Measurements from ENCODE around the gene SLC44A3.

The SLC44A3 gene

GRCh38 chr1:94843430-94843829 is 23.3 kb downstream of the SLC44A3 start:
- H3K9ac ChIP-seq (ENCODE audit: low read length): no peak overlapping the region
- no peaks in the 10 kb centered on the region for H3K36me3 ChIP-seq (ENCODE audit: insufficient read depth, low read length)
- no peaks in the 10 kb centered on the region for H3K9me3 ChIP-seq (ENCODE audit: low read length)
- H3K4me1 ChIP-seq (ENCODE audit: insufficient read depth, low read length): no peaks in the 10 kb centered on the region
- H3K27me3 ChIP-seq (ENCODE audit: control insufficient read depth in 1 of 2, insufficient read depth in 2 of 2, low read length in 2 of 2): no peaks in the 10 kb centered on the region
- H3K4me3 ChIP-seq (ENCODE audit: low read depth in 1 of 2, low read length in 2 of 2): no peak overlapping the region
- H3K27ac ChIP-seq (ENCODE audit: low read depth, low read length): no peak overlapping the region

DNA sequence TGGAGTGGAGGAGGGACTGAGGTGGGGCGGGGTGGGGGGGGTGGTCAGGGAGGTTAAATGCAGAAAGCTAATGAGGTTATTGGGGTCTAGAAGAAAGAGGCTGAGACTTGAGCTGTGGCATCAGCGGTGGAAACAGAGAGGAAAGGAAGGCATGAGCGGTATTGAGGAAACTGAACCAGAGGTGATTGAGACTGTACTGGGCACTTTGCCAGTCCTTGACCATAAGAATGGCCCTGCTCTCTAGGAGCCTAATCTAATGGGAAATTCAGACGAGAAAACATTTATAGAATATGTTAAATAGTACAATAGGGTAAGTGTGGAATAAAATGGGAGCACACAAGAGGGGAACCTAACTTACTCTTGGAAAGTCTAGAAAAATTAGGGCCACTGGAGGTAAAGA is 23.7 kb downstream of the SLC44A3 start:
- no peak overlapping the region for H3K27ac ChIP-seq (ENCODE audit: low read depth, low read length)
- no peaks in the 10 kb centered on the region for H3K36me3 ChIP-seq (ENCODE audit: insufficient read depth, low read length)
- H3K27me3 ChIP-seq (ENCODE audit: control insufficient read depth in 1 of 2, insufficient read depth in 2 of 2, low read length in 2 of 2): no peaks in the 10 kb centered on the region
- no peaks in the 10 kb centered on the region for H3K9me3 ChIP-seq (ENCODE audit: low read length)
- H3K9ac ChIP-seq (ENCODE audit: low read length): no peak overlapping the region
- no peak overlapping the region for H3K4me3 ChIP-seq (ENCODE audit: low read depth in 1 of 2, low read length in 2 of 2)
- H3K4me1 ChIP-seq (ENCODE audit: insufficient read depth, low read length): no peaks in the 10 kb centered on the region

DNA sequence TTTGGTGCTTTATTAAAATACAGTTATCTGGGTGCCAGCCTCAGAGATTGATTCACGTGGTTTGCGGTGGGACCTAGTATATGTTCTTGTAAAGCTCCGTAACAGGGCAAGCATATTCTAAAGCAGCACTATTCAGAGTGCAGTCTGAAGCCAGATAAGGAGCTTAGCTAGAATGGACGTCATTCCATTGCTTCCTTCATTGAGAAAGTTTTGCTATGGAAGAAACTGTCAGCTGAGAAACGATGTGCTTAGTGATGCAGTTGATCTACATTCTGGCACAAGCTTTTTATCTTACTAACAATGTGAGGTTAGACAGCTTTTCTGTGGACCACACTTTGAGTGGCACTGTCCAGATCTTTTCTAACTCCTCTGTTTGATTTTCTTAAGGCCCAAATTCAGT is 26.2 kb downstream of the SLC44A3 start:
- H3K27me3 ChIP-seq (ENCODE audit: control insufficient read depth in 1 of 2, insufficient read depth in 2 of 2, low read length in 2 of 2): no peaks in the 10 kb centered on the region
- H3K9me3 ChIP-seq (ENCODE audit: low read length): no peaks in the 10 kb centered on the region
- no peaks in the 10 kb centered on the region for H3K4me1 ChIP-seq (ENCODE audit: insufficient read depth, low read length)
- H3K27ac ChIP-seq (ENCODE audit: low read depth, low read length): no peak overlapping the region
- H3K36me3 ChIP-seq (ENCODE audit: insufficient read depth, low read length): no peaks in the 10 kb centered on the region
- no peak overlapping the region for H3K4me3 ChIP-seq (ENCODE audit: low read depth in 1 of 2, low read length in 2 of 2)
- H3K9ac ChIP-seq (ENCODE audit: low read length): no peak overlapping the region

GRCh38 chr1:94851571-94851970 is 31.4 kb downstream of the SLC44A3 start:
- Histone ChIP-seq H3K4me3 (ENCODE audit: low read depth in 1 of 2, low read length in 2 of 2) (no peak overlapping the region), H3K9me3 (ENCODE audit: low read length) (no peaks in the 10 kb centered on the region), H3K9ac (ENCODE audit: low read length) (no peak overlapping the region), H3K36me3 (ENCODE audit: insufficient read depth, low read length) (no peaks in the 10 kb centered on the region), H3K4me1 (ENCODE audit: insufficient read depth, low read length) (peaks cover 10% of the 10 kb centered on the region), H3K27ac (ENCODE audit: low read depth, low read length) (no peak overlapping the region), H3K27me3 (ENCODE audit: control insufficient read depth in 1 of 2, insufficient read depth in 2 of 2, low read length in 2 of 2) (no peaks in the 10 kb centered on the region)

GRCh38 chr1:94852788-94853187 is 32.6 kb downstream of the SLC44A3 start:
- no peak overlapping the region for H3K9ac ChIP-seq (ENCODE audit: low read length)

DNA sequence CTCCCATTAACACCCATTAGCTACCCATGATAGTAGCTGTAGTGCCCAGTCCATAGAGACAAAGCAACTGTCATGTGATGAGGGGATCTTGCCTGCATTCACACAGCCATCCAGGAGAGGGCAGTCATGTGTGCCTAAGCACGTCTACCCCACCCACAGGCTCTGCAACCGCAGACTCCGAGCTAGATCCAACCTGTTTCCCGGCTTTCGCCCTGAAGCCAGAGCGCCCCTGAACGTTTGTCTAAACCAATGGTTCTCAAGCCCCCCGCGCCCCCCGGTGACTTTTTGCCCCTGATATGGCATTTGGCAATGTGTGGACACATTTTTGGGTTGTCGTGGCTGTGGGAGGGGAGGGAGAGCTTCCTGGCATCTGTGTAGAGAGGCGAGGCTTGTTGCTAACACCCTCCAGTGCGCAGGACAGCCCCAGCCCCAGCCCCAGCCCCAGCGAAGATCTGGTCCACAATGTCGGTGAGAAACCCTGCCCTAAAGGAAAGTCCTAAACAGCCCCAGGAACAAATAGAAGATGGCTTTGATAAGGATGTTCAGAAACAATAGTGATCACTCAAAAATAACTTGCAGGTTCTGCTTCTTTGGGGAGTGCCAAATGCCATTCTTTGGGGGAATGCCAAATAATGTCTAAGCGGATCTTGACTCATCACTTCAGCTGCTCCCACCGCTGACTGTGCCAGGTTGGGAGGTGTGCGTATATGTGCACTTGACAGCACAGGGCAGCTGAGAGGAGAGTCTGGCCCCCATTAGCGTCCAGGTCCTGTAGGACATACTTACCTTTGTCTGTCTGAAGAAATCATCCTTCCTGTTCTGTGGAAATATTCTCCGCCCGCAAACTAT is 34.5 kb downstream of the SLC44A3 start:
- no peaks in the 10 kb centered on the region for H3K27me3 ChIP-seq (ENCODE audit: control insufficient read depth in 1 of 2, insufficient read depth in 2 of 2, low read length in 2 of 2)
- H3K27ac ChIP-seq (ENCODE audit: low read depth, low read length): peak overlapping the region; percentile 45
- no peaks in the 10 kb centered on the region for H3K9me3 ChIP-seq (ENCODE audit: low read length)
- no peaks in the 10 kb centered on the region for H3K36me3 ChIP-seq (ENCODE audit: insufficient read depth, low read length)
- H3K4me1 ChIP-seq (ENCODE audit: insufficient read depth, low read length): peaks cover 10% of the 10 kb centered on the region
- H3K4me3 ChIP-seq (ENCODE audit: low read depth in 1 of 2, low read length in 2 of 2): peak overlapping the region; percentile 22 to 58
- H3K9ac ChIP-seq (ENCODE audit: low read length): peak overlapping the region; percentile 40

More at GRCh38 chr1:94852788-94853187, 32.6 kb downstream of the SLC44A3 start:
- H3K27ac ChIP-seq (ENCODE audit: low read depth, low read length): no peak overlapping the region
- H3K36me3 ChIP-seq (ENCODE audit: insufficient read depth, low read length): no peaks in the 10 kb centered on the region
- no peak overlapping the region for H3K4me3 ChIP-seq (ENCODE audit: low read depth in 1 of 2, low read length in 2 of 2)
- H3K27me3 ChIP-seq (ENCODE audit: control insufficient read depth in 1 of 2, insufficient read depth in 2 of 2, low read length in 2 of 2): no peaks in the 10 kb centered on the region
- H3K4me1 ChIP-seq (ENCODE audit: insufficient read depth, low read length): peaks cover 10% of the 10 kb centered on the region
- no peaks in the 10 kb centered on the region for H3K9me3 ChIP-seq (ENCODE audit: low read length)

GRCh38 chr1:94855307-94855700 is 35.1 kb downstream of the SLC44A3 start:
- H3K9me3 ChIP-seq (ENCODE audit: low read length): no peaks in the 10 kb centered on the region
- H3K27me3 ChIP-seq (ENCODE audit: control insufficient read depth in 1 of 2, insufficient read depth in 2 of 2, low read length in 2 of 2): no peaks in the 10 kb centered on the region
- H3K4me3 ChIP-seq (ENCODE audit: low read depth in 1 of 2, low read length in 2 of 2): peak overlapping the region in 1 of 2 donors; percentile 58
- H3K36me3 ChIP-seq (ENCODE audit: insufficient read depth, low read length): no peaks in the 10 kb centered on the region
- H3K27ac ChIP-seq (ENCODE audit: low read depth, low read length): peak overlapping the region; percentile 45
- H3K4me1 ChIP-seq (ENCODE audit: insufficient read depth, low read length): peaks cover 10% of the 10 kb centered on the region
- peak overlapping the region; percentile 40 for H3K9ac ChIP-seq (ENCODE audit: low read length)

GRCh38 chr1:94856004-94856403 is 35.8 kb downstream of the SLC44A3 start:
- Histone ChIP-seq H3K9me3 (ENCODE audit: low read length) (no peaks in the 10 kb centered on the region), H3K9ac (ENCODE audit: low read length) (no peak overlapping the region), H3K4me3 (ENCODE audit: low read depth in 1 of 2, low read length in 2 of 2) (no peak overlapping the region), H3K27me3 (ENCODE audit: control insufficient read depth in 1 of 2, insufficient read depth in 2 of 2, low read length in 2 of 2) (no peaks in the 10 kb centered on the region), H3K27ac (ENCODE audit: low read depth, low read length) (no peak overlapping the region), H3K4me1 (ENCODE audit: insufficient read depth, low read length) (peaks cover 10% of the 10 kb centered on the region), H3K36me3 (ENCODE audit: insufficient read depth, low read length) (no peaks in the 10 kb centered on the region)

- no peak overlapping the region for H3K27ac ChIP-seq (ENCODE audit: low read depth, low read length)
- no peak overlapping the region for H3K9ac ChIP-seq (ENCODE audit: low read length)
- no peak overlapping the region for H3K4me3 ChIP-seq (ENCODE audit: low read depth in 1 of 2, low read length in 2 of 2)
- peaks cover 10% of the 10 kb centered on the region for H3K4me1 ChIP-seq (ENCODE audit: insufficient read depth, low read length)
- no peaks in the 10 kb centered on the region for H3K36me3 ChIP-seq (ENCODE audit: insufficient read depth, low read length)
- no peaks in the 10 kb centered on the region for H3K27me3 ChIP-seq (ENCODE audit: control insufficient read depth in 1 of 2, insufficient read depth in 2 of 2, low read length in 2 of 2)
- H3K9me3 ChIP-seq (ENCODE audit: low read length): no peaks in the 10 kb centered on the region
These were observed 36.7 kb downstream of the SLC44A3 start for GRCh38 chr1:94856868-94857267.

GRCh38 chr1:94858276-94858675 is 38.1 kb downstream of the SLC44A3 start:
- Histone ChIP-seq H3K4me3 (ENCODE audit: low read depth in 1 of 2, low read length in 2 of 2) (no peak overlapping the region), H3K4me1 (ENCODE audit: insufficient read depth, low read length) (peaks cover 22% of the 10 kb centered on the region), H3K27me3 (ENCODE audit: control insufficient read depth in 1 of 2, insufficient read depth in 2 of 2, low read length in 2 of 2) (no peaks in the 10 kb centered on the region), H3K27ac (ENCODE audit: low read depth, low read length) (no peak overlapping the region), H3K9me3 (ENCODE audit: low read length) (no peaks in the 10 kb centered on the region), H3K9ac (ENCODE audit: low read length) (no peak overlapping the region), H3K36me3 (ENCODE audit: insufficient read depth, low read length) (no peaks in the 10 kb centered on the region)

DNA sequence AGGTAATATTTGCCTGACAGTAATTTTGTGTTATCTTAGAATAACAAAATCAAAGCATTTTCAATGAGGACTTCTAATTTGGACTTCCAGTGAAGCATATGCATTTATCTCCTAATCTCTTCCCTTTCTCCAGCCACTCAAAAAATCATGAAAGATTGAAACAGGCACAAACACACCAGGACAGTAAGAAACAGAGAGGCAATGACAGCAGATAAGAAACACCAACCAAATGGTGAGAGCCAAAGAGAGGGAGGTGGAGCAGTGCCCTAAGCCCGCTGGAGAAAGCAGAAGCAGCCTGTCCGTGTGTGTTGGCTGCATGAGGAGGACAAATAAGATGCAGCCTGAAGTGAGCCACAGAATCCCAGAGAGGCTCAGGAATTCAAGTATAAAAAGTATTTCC is 39.0 kb downstream of the SLC44A3 start:
- H3K36me3 ChIP-seq (ENCODE audit: insufficient read depth, low read length): no peaks in the 10 kb centered on the region
- H3K27me3 ChIP-seq (ENCODE audit: control insufficient read depth in 1 of 2, insufficient read depth in 2 of 2, low read length in 2 of 2): no peaks in the 10 kb centered on the region
- H3K9ac ChIP-seq (ENCODE audit: low read length): no peak overlapping the region
- no peak overlapping the region for H3K4me3 ChIP-seq (ENCODE audit: low read depth in 1 of 2, low read length in 2 of 2)
- no peaks in the 10 kb centered on the region for H3K9me3 ChIP-seq (ENCODE audit: low read length)
- no peak overlapping the region for H3K27ac ChIP-seq (ENCODE audit: low read depth, low read length)
- peaks cover 31% of the 10 kb centered on the region for H3K4me1 ChIP-seq (ENCODE audit: insufficient read depth, low read length)

DNA sequence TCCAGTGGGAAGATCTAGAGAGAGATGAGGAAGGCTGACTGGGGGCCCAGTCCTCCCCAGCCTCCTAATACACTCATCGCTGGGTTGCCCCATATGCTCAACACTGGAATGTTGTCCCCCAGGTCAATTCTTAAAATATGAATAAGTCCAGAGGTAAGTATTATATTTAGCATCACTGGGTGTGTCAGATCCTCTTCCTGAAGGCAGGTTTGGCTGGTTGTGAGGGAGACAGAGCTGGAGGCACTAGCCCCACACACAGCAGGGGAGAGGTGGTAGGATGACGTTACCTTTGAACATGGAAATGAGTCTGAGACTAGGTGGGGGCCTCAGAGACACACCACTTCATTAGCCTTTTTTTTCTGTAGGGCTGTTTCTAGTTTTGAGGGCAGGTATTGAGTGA is 42.6 kb downstream of the SLC44A3 start:
- Histone ChIP-seq H3K36me3 (ENCODE audit: insufficient read depth, low read length) (no peaks in the 10 kb centered on the region), H3K27ac (ENCODE audit: low read depth, low read length) (peak overlapping the region; percentile 92), H3K9me3 (ENCODE audit: low read length) (no peaks in the 10 kb centered on the region), H3K9ac (ENCODE audit: low read length) (peak overlapping the region; percentile 16), H3K27me3 (ENCODE audit: control insufficient read depth in 1 of 2, insufficient read depth in 2 of 2, low read length in 2 of 2) (no peaks in the 10 kb centered on the region), H3K4me3 (ENCODE audit: low read depth in 1 of 2, low read length in 2 of 2) (peak overlapping the region in 1 of 2 donors; percentile 14), H3K4me1 (ENCODE audit: insufficient read depth, low read length) (peaks cover 50% of the 10 kb centered on the region)
